ENCODE results near the gene DNAL4.
"Not testable (repeated sequence)": the region's sequence is repeated elsewhere in the genome, so short reads cannot be mapped to it uniquely, and the experiment has no call there.

The DNAL4 gene

DNA sequence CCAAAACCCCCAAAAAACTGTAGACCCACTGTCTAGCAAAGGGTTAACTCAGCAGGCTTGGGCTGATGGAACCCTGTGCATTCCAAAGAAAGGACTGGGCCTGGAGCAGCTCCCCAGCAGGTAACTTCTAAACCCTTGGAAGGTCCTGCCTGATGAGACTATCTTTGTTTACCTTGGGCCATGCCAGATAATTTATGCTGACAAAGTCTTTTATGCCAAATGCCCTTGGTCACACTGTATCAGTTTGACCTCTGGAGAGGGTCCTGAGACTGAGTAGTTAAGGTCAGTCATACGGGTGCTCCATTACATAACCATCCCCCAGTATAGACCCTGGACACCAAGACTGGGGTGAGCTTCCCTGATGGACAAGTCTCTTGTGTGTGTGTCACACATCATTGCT is 21.9 kb upstream of the DNAL4 start:
- no peaks in the 10 kb centered on the region for H3K9me3 Mint-ChIP-seq

DNA sequence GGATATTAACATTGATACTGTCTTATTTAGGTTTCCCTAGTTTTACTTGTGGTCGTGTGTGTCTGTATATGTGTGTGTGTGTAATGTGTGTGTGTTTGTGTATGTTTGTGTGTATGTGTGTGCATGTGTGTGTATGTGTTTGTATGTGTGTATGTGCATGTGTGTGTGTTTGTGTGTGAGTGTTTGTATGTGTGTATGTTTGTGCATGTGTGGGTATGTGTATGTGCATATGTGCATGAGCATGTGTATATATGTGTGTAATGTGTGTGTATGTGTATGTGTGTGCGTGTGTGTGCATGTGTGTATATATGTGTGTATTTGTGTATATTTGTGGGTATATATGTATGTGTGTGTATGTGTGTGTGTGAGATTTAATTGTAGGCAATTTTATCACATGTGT is 17.3 kb upstream of the DNAL4 start:
- peaks cover 9% of the 10 kb centered on the region for H3K27me3 Mint-ChIP-seq
- H3K36me3 Mint-ChIP-seq (ENCODE audit: low read depth), result no peaks in the 10 kb centered on the region
- no peak overlapping the region for H3K4me3 Mint-ChIP-seq

More for the DNA sequence above, 21.9 kb upstream of the DNAL4 start:
- no peak overlapping the region for H3K4me3 Mint-ChIP-seq
- no peaks in the 10 kb centered on the region for H3K4me1 Mint-ChIP-seq (ENCODE audit: low read depth)
- H3K27ac Mint-ChIP-seq, result no peak overlapping the region
- H3K27me3 Mint-ChIP-seq, result peaks cover 9% of the 10 kb centered on the region
- no peaks in the 10 kb centered on the region for H3K36me3 Mint-ChIP-seq (ENCODE audit: low read depth)

DNA sequence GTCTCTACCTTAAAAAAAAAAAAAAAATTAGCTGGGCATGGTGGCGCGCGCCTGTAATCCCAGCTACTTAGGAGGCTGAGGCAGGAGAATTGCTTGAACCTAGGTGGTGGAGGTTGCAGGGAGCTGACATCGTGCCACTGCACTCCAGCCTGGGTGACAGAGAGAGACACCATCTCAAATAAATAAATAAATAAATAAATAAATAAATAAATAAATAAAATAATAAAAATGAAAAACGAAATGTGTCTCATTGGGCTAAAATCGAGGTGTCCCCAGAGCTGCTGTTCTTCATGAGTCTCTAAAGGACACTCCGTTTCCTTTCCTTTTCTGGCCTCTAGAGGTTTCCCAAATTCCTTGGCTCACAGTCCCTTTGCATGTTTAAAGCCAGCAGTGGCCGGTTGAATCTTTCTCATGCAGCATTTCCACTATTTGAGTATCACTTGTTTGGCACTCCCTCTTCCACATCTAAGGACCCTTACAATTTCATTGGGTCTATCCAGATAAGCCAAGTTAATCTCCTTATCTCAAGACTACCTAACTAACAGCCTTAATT is 11.2 kb upstream of the DNAL4 start:
- H3K36me3 Mint-ChIP-seq (ENCODE audit: low read depth); H3K4me3 Mint-ChIP-seq; H3K4me1 Mint-ChIP-seq (ENCODE audit: low read depth); H3K27ac Mint-ChIP-seq; H3K9me3 Mint-ChIP-seq: not testable (repeated sequence)
- peaks cover 21% of the 10 kb centered on the region for H3K27me3 Mint-ChIP-seq

More for the DNA sequence above, 17.3 kb upstream of the DNAL4 start:
- no peak overlapping the region for H3K27ac Mint-ChIP-seq
- H3K4me1 Mint-ChIP-seq (ENCODE audit: low read depth), result no peaks in the 10 kb centered on the region
- peaks cover 10% of the 10 kb centered on the region for H3K9me3 Mint-ChIP-seq

DNA sequence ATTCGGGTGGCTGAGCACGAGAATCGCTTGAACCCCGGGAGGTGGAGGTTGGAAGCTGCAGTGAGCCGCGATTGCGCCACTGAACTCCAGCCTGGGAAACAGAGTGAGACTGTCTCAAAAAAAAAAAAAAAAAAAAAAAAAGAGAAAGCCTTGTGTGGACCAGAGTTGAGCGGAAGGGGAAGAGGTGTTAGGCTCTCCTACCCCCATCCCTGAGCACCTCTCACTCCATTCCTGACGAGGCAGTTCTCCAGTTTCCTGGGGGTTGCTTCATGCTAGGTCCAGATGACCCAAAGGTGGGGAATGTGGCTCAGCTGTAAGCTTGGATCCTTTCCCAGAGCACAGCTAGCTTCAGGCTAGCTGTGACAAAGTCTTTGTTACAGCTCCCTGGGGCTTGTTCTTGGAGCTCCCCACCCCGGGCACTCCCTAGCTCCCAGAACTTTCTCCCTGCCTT is 8.8 kb upstream of the DNAL4 start:
- H3K4me1 Mint-ChIP-seq (ENCODE audit: low read depth), result peaks cover 12% of the 10 kb centered on the region

DNA sequence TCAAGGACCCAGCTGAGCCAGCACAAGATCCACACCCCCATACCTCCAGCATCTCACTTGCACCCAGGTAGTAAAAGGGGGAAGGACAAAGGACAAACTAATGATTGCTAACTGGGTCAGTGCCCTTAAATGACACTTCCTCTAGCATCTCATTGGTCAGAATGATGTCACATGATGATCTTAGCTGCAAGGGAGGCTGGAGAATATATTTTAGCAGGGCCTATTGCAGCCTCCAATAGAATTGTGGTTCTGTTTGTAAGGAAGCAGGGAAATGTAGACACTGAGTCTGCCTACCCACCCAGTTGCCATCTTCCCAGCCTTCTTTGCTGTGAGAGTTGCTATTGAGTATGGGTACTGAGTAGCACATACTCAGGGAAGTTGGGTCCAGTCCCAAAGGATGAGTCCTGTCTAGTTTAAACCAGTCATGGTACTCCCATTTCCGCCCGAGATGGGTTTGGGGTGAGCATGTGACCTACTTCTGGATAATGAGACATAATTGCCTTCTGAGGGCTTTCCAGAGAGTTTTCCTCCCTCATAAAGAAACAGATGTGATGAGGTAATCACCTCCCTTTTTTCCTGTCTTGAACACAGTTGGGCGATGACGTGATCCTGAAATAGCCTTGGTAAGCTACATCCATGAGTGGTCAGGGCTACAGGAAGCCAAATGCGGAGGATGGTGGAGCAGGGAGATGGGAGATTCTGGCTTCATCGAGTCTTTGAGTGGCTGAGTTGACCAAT is 5.5 kb upstream of the DNAL4 start:
- Mint-ChIP-seq H3K27me3 (peaks cover 24% of the 10 kb centered on the region), H3K4me3 (no peak overlapping the region), H3K4me1 (ENCODE audit: low read depth) (peaks cover 15% of the 10 kb centered on the region), H3K27ac (no peak overlapping the region), H3K36me3 (ENCODE audit: low read depth) (no peaks in the 10 kb centered on the region), H3K9me3 (no peaks in the 10 kb centered on the region)

More for the DNA sequence above, 8.8 kb upstream of the DNAL4 start:
- H3K9me3 Mint-ChIP-seq, result no peaks in the 10 kb centered on the region
- H3K27ac Mint-ChIP-seq, result no peak overlapping the region
- H3K4me3 Mint-ChIP-seq, result no peak overlapping the region
- H3K27me3 Mint-ChIP-seq, result peaks cover 26% of the 10 kb centered on the region
- H3K36me3 Mint-ChIP-seq (ENCODE audit: low read depth), result no peaks in the 10 kb centered on the region

DNA sequence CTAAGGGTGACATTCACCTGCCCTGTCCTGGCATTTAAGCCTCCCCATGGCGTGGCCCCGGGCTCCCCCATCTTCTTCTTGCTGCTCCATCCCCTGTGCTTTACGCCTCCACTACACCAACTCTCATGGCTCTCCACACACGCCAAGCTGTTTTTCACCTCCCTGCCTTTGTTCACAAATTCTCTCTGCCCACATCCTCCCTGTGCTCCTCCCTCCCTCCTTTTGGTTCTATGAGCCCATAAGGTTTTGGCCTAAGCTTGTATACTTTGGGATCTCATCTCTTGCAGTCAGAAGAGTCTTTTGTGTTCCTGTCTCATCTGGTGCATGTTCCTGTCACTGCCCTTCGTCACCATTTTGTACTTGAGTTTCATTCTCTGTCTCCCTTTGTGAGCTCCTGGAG is 4.6 kb upstream of the DNAL4 start:
- Mint-ChIP-seq H3K27ac (no peak overlapping the region), H3K27me3 (peaks cover 17% of the 10 kb centered on the region), H3K9me3 (no peaks in the 10 kb centered on the region), H3K4me3 (no peak overlapping the region), H3K36me3 (ENCODE audit: low read depth) (no peaks in the 10 kb centered on the region), H3K4me1 (ENCODE audit: low read depth) (peaks cover 18% of the 10 kb centered on the region)

DNA sequence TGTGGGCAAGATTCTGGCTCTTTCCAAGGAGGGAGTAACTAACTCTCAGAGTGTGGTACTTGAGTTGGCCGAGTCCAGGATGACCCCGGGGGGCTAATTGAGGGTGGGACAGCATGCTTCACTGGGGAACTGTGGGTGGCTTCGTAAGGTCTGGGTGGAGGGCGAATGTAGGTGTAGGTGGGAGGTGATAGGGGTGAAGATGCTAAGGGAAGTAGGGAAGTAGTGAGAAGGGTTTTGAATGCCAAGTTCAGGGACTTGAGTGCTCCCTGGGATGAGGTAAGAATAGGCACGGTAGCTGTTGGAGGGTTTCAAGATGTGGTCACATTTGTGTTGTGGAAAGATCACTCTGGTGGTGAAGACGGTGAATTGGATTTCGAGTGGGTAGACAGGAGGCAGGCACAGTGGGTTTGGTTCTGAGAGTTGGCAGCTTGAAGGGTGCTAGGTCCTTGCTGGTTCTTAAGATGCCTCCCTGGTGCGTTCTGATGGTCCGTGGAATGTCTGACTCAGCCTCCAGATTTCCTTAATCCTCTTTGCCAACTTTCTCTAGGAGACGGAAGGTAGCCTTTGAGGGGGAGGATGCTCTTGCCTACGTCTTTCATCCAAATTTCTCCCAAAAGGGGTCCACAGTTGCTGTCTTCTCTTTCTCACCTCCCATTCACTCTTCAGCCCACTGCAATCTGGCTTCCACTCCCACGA is 2.5 kb upstream of the DNAL4 start:
- Mint-ChIP-seq H3K36me3 (ENCODE audit: low read depth) (no peaks in the 10 kb centered on the region), H3K27me3 (peaks cover 9% of the 10 kb centered on the region), H3K9me3 (no peaks in the 10 kb centered on the region), H3K4me3 (no peak overlapping the region), H3K27ac (no peak overlapping the region), H3K4me1 (ENCODE audit: low read depth) (peaks cover 26% of the 10 kb centered on the region)

DNA sequence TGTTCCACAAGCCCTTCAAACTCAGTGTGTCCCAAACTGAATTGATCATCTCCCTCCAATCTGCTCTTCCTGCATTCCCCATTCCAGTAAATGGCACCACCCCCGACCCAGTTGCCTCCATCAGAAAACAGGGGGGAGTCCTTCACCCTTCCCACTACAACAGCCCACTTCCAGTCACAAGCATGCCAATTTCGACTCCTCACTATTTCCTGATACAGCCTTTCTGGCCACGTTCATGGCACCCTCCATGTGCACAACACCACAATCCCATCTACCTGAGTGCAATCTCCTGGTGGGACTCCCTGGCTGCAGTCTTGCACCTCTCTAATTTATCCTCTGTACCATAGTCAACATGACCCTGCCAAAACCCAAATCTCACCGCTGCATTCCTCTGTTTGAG is 1.6 kb upstream of the DNAL4 start:
- H3K9me3 Mint-ChIP-seq, result no peaks in the 10 kb centered on the region
- no peaks in the 10 kb centered on the region for H3K36me3 Mint-ChIP-seq (ENCODE audit: low read depth)
- peaks cover 7% of the 10 kb centered on the region for H3K27me3 Mint-ChIP-seq
- no peak overlapping the region for H3K27ac Mint-ChIP-seq
- no peak overlapping the region for H3K4me3 Mint-ChIP-seq
- peaks cover 26% of the 10 kb centered on the region for H3K4me1 Mint-ChIP-seq (ENCODE audit: low read depth)

DNA sequence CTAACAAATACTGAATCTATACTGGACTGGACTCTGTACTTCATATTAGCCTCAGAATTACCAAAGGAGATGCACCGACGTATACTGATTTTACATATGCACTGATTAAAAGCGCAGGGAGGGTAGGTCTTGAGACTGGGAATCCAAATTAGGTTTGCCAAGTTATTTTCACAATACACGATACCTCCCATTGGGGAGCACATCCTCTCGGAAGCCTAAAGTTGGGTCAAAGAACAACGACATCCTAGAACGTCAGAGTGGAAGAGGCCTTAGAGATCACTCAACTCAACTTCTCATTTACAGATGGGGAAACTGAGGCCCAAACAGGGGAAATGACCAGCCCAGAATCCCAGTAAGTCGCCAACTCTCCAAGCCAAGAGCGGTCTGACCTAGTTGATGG is 626 bp downstream of the DNAL4 start:
- peak overlapping the region; percentile 89 for H3K4me3 Mint-ChIP-seq
- no peaks in the 10 kb centered on the region for H3K9me3 Mint-ChIP-seq
- H3K4me1 Mint-ChIP-seq (ENCODE audit: low read depth), result peaks cover 19% of the 10 kb centered on the region
- peaks cover 7% of the 10 kb centered on the region for H3K27me3 Mint-ChIP-seq
- peak overlapping the region; percentile 69 for H3K27ac Mint-ChIP-seq
- no peaks in the 10 kb centered on the region for H3K36me3 Mint-ChIP-seq (ENCODE audit: low read depth)

DNA sequence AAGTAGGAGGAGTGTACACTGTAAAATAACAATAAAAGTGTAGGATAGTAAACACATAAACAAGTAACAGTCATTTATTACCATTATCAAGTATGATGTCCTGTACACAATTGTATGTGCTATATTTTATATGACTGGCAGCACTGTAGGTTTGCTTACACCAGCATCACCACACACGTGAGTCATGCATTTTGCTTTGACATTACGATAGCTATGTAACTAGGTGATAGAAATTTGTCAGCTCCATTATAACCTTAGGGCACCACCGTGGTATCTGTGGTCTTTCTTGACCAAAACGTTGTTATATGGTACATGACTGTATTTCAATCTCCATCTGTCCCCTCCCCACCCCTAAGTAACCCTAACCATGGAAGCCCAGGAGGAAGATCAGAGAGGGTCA is 1.1 kb downstream of the DNAL4 start:
- Mint-ChIP-seq H3K27me3 (peaks cover 4% of the 10 kb centered on the region), H3K27ac (peak overlapping the region; percentile 69), H3K4me1 (ENCODE audit: low read depth) (peaks cover 14% of the 10 kb centered on the region), H3K9me3 (no peaks in the 10 kb centered on the region), H3K36me3 (ENCODE audit: low read depth) (no peaks in the 10 kb centered on the region), H3K4me3 (peak overlapping the region; percentile 89)

DNA sequence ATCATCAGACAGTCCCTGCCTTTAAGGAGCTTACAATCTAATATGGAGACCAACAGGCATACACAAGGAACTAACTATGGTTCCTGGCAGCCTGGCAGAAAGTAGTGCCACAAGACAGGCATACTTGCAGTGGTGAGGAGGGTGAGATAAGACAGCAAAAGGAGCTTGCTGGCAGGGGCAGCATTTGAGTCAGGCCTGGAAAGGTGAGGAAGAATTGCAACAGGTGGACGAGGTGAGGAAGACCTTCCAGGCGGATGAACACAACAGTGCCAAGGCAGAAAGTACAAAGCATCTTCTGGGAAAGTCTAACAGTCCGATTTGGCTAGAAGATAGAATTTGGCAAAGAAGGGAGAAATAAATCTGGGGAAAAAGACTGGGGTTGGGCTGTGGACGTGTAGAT is 4.3 kb downstream of the DNAL4 start:
- Mint-ChIP-seq H3K9me3 (no peaks in the 10 kb centered on the region), H3K4me3 (no peak overlapping the region), H3K36me3 (ENCODE audit: low read depth) (no peaks in the 10 kb centered on the region), H3K4me1 (ENCODE audit: low read depth) (peaks cover 12% of the 10 kb centered on the region), H3K27me3 (no peaks in the 10 kb centered on the region), H3K27ac (no peak overlapping the region)

DNA sequence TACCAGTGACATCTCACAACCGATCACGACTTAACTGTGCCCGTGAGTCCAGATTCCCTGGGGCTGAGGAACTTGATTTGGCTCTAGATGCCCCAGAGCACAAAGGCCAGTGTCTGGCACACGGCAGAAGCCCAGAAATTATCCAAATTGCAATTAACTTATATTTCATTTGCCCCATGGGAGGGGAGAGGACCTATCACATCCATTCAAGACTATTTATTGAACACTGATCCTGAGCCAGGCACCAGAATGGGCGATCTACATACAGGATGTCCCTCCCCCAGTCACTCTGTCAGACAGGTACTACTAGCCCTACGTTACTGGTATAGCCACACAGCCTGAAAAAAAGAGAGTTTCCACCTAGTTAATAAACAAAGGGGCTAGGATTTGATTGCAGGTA is 5.1 kb downstream of the DNAL4 start:
- Mint-ChIP-seq H3K27ac (no peak overlapping the region), H3K9me3 (no peaks in the 10 kb centered on the region), H3K36me3 (ENCODE audit: low read depth) (no peaks in the 10 kb centered on the region), H3K27me3 (no peaks in the 10 kb centered on the region), H3K4me1 (ENCODE audit: low read depth) (peaks cover 7% of the 10 kb centered on the region), H3K4me3 (no peak overlapping the region)

DNA sequence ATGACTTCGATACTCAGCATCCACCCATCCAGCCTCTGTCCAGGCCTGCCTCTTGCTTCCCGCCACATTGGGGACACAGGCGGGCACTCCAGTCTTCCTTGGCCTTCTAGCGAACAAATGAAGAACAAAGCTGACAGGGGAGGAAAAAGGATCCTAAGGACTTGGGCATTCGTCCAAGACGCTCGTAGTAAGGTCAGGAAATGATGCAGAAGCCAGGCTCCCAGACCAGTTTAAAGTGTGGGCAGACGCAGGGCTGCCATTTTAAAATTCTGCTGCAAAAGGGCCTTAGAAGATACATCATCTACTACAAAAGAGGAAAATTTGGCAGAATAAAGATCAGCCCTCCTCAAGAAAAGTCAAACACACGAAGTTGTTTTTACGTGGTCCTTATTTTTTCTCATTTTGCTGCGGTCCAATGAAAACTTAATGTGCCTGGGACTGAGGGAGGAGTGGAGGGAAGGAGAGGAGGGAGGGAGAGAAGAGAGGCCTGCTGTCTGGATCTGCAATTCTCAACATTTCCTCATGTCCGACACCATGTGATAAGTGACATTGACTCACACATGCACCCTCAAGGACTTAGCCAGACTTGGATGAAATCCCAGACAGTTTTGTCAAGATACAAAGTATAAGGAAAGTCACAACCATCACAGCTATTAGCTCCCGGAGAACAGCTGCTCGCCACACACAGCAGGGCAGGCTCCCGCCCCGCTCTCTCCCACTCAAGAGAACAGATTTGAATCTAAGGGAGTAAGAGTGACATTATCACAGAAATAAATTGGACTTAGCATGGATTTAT is 5.7 kb downstream of the DNAL4 start:
- Mint-ChIP-seq H3K4me1 (ENCODE audit: low read depth) (peaks cover 5% of the 10 kb centered on the region), H3K27me3 (no peaks in the 10 kb centered on the region), H3K27ac (no peak overlapping the region), H3K4me3 (no peak overlapping the region), H3K9me3 (no peaks in the 10 kb centered on the region), H3K36me3 (ENCODE audit: low read depth) (no peaks in the 10 kb centered on the region)

DNA sequence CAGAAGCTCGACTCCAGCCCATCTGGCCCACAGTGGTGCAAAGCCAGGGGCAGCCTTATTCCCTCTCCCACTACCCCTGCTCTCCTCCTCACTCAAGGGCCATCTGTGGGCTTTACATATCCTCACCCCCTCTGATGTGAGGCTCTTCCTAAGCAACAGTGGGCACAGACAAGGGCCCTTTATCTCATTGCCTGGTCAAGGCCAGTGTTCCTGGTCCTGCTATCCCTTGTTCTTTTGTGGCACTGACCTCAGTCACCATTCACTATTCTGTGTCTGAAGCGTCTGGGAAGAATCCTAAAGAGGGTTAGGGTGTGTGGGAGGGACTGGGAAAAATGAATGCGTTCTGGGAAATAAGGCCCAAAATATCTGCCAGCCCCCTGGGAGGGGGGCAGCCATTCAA is 7.3 kb downstream of the DNAL4 start:
- no peaks in the 10 kb centered on the region for H3K36me3 Mint-ChIP-seq (ENCODE audit: low read depth)
- H3K4me1 Mint-ChIP-seq (ENCODE audit: low read depth), result no peaks in the 10 kb centered on the region
- H3K27me3 Mint-ChIP-seq, result no peaks in the 10 kb centered on the region
- H3K27ac Mint-ChIP-seq, result no peak overlapping the region
- no peaks in the 10 kb centered on the region for H3K9me3 Mint-ChIP-seq
- no peak overlapping the region for H3K4me3 Mint-ChIP-seq

DNA sequence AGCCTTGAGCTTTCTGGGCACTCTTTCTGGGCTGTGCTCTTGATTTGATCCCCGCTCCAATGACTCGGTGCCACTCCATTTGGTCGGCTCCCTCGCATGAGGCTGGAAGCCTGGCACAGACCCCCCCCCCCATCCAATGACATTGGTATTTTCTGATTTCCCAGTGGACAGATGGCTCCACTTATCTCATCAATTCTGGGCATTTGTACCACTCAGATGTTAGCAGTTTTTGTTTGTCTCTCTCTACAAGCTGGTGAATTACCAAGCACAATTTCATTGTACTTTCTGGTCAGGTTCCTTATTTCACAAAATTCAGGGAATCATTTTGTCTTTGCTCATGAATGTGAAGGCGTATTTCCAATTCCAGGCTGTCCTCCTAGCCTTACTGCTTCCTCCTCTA is 9.1 kb downstream of the DNAL4 start:
- Mint-ChIP-seq H3K27ac (no peak overlapping the region), H3K27me3 (no peaks in the 10 kb centered on the region), H3K4me1 (ENCODE audit: low read depth) (no peaks in the 10 kb centered on the region), H3K4me3 (no peak overlapping the region), H3K36me3 (ENCODE audit: low read depth) (peaks cover 5% of the 10 kb centered on the region), H3K9me3 (no peaks in the 10 kb centered on the region)

All from stimulated activated naive CD8-positive, alpha-beta T cell treated with anti-CD3 and anti-CD28 coated beads, Interleukin-15, Interleukin-2, amounts not matched to agents 100 ng/mL and 50 ng/mL, for 24 hours (primary cell).